PFSK-1 (cell line): ENCODE data around the gene RPL5.

Experiments used
- FOXP2 ChIP-seq: optimal IDR thresholded peaks from 2 replicates; pipeline ENCODE3; 2011; ENCODE audit warnings: borderline replicate concordance, control low read depth, inconsistent platforms; ENCODE audit not compliant: insufficient read depth; ENCODE audit errors: extremely low read length, extremely low read depth
- POLR2AphosphoS5 ChIP-seq: IDR thresholded peaks from 2 replicates; pipeline ENCODE4 v1.6.1; 2012; ENCODE audit warnings: low read depth, mild to moderate bottlenecking, control low read depth, low read length, moderate library complexity
- SIN3A ChIP-seq: IDR thresholded peaks from 2 replicates; pipeline ENCODE4 v1.6.1; 2012; ENCODE audit warnings: mild to moderate bottlenecking, low read length, moderate library complexity, borderline replicate concordance; ENCODE audit not compliant: insufficient read depth
- TAF1 ChIP-seq: IDR thresholded peaks from 2 replicates; pipeline ENCODE4 v1.6.1; 2012; ENCODE audit warnings: low read length, control low read depth, borderline replicate concordance; ENCODE audit not compliant: insufficient read depth
- TF ChIP-seq, protein P1 (sequence below), 2 experiments: IDR thresholded peaks; 2 replicates each; pipeline versions ENCODE4 v1.6.1 to v1.8.0; 2011 to 2012; ENCODE audit warnings: low read depth in 2 of 2, low read length in 2 of 2, control low read depth in 1 of 2, inconsistent platforms in 1 of 2, mild to moderate bottlenecking in 1 of 2, moderate library complexity in 1 of 2; ENCODE audit not compliant: insufficient read depth in 1 of 2

RPL5 gene

DNA sequence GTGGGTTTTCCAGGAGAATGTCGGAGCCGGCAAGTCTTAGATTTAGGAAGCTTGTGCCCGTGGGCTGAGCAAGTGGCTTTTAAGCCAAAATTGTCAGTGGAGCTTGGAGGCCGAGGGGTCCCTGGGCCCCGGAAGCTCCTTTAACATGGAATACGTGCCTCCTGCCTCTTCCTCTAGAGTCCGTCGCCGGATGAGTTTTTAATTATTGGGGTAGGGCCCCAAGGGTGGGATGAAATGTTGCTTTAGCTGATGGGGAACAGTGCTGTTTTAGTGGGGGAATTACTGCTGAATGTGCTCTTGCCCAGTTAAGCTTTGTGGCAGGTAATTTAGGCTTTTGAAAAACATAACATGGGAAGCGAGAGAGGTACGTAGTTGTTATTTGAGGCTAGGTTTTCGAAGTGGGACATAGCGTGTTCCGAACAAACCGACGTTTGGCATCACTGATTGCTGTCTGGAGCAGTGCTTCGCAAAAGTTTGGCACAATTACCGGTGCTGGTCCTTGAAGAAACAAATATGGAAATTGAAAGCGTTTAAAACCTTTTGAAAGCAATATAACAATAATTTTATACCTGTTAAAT lies 786 bp downstream of the RPL5 start:
- no peak for TF ChIP-seq FOXP2
- TF ChIP-seq SIN3A = peak; percentile 19; the same call in 1 of the 2 replicates
- TF ChIP-seq POLR2AphosphoS5 = no peak
- TF ChIP-seq, protein P1, sequence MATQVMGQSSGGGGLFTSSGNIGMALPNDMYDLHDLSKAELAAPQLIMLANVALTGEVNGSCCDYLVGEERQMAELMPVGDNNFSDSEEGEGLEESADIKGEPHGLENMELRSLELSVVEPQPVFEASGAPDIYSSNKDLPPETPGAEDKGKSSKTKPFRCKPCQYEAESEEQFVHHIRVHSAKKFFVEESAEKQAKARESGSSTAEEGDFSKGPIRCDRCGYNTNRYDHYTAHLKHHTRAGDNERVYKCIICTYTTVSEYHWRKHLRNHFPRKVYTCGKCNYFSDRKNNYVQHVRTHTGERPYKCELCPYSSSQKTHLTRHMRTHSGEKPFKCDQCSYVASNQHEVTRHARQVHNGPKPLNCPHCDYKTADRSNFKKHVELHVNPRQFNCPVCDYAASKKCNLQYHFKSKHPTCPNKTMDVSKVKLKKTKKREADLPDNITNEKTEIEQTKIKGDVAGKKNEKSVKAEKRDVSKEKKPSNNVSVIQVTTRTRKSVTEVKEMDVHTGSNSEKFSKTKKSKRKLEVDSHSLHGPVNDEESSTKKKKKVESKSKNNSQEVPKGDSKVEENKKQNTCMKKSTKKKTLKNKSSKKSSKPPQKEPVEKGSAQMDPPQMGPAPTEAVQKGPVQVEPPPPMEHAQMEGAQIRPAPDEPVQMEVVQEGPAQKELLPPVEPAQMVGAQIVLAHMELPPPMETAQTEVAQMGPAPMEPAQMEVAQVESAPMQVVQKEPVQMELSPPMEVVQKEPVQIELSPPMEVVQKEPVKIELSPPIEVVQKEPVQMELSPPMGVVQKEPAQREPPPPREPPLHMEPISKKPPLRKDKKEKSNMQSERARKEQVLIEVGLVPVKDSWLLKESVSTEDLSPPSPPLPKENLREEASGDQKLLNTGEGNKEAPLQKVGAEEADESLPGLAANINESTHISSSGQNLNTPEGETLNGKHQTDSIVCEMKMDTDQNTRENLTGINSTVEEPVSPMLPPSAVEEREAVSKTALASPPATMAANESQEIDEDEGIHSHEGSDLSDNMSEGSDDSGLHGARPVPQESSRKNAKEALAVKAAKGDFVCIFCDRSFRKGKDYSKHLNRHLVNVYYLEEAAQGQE (IDR thresholded peaks at IDR 0.05; ENCODE audit: insufficient read depth in 1 of 2, low read depth in 2 of 2, low read length in 2 of 2) = no peak
- 0 out of 2 replicates have a peak, but pooled peaks have one; percentile 37 for TF ChIP-seq TAF1

DNA sequence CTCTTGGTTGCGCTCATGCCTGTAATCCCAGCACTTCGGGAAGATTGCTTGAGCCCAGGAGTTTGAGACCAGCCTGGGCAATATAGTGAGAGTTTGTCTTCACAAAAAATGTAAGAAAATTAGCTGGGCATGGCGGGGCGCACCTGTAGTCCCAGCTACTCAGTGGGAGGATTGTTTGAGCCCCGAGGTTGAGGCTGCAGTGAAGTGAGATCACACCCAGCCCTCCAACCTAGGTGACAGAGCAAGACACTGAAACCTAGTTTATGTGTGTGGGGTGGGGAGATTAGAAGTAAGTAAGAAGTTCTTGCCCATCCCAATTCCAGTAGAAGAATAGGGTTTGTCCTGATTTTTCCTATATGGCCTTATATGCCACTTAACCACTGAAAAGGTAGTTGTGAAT lies 2.0 kb downstream of the RPL5 start:
- TF ChIP-seq FOXP2 (no peak), TAF1 (no peak), POLR2AphosphoS5 (no peak), SIN3A (no peak)
- TF ChIP-seq, protein P1 (IDR thresholded peaks at IDR 0.05; ENCODE audit: insufficient read depth in 1 of 2, low read depth in 2 of 2, low read length in 2 of 2) = no peak

DNA sequence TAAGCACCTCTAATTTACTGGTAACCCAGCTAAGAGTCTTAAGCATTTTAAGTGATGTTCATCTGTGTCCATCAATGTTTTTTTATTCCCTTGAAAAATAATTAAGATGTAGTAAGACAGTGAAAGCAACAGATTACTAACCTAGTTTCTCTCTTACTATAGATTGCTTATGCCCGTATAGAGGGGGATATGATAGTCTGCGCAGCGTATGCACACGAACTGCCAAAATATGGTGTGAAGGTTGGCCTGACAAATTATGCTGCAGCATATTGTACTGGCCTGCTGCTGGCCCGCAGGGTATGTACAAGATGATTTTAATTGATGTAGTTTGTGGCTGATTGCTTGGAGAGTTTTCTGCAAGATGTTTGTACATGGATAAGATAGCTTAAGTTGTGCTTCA lies 2.8 kb downstream of the RPL5 start:
- TF ChIP-seq SIN3A (no peak), FOXP2 (no peak), POLR2AphosphoS5 (no peak), TAF1 (no peak)
- TF ChIP-seq, protein P1 (IDR thresholded peaks at IDR 0.05; ENCODE audit: insufficient read depth in 1 of 2, low read depth in 2 of 2, low read length in 2 of 2) = no peak

DNA sequence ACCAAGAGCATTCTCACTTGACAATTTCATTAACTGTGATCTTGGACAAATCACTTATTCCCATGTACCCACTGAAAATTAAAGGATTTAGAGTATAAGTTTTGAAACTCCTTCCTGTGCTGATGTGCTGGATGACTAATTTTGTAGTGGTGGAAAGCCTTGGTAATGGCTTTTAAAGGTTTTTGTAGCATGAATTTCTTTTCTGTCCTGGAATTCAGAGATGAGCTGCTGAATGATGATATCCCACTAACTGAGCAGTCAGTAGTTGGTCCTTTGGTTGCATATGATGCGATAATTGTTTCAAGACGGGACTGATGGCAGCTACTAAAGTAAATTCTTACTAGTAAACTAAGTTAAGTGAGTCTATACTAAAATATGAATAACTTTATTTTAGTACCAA lies 5.2 kb downstream of the RPL5 start:
- TF ChIP-seq POLR2AphosphoS5 = no peak

DNA sequence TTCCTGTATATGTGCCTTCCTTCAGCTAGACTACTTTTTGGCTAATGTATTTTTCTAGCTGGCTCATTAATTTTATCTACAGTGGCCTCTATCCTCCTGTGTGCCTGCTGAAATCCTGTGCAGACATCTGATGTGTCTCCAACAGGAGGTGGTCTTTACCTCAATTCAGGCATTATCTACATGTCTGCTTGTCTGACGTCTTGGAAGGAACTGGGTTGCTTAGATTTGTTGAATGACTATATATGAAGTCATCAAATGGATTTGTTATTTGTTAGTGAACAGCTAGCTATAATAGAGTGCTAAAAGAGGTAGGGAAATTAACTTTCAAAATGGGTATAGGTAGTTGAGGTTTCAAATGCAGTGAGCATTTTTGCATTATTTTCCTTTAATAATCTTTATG lies 6.7 kb downstream of the RPL5 start:
- TF ChIP-seq TAF1 (no peak), POLR2AphosphoS5 (no peak), SIN3A (no peak), FOXP2 (no peak)
- TF ChIP-seq, protein P1 (IDR thresholded peaks at IDR 0.05; ENCODE audit: insufficient read depth in 1 of 2, low read depth in 2 of 2, low read length in 2 of 2) = no peak
